Measurements from ENCODE around the gene RAB14.

The RAB14 gene

DNA sequence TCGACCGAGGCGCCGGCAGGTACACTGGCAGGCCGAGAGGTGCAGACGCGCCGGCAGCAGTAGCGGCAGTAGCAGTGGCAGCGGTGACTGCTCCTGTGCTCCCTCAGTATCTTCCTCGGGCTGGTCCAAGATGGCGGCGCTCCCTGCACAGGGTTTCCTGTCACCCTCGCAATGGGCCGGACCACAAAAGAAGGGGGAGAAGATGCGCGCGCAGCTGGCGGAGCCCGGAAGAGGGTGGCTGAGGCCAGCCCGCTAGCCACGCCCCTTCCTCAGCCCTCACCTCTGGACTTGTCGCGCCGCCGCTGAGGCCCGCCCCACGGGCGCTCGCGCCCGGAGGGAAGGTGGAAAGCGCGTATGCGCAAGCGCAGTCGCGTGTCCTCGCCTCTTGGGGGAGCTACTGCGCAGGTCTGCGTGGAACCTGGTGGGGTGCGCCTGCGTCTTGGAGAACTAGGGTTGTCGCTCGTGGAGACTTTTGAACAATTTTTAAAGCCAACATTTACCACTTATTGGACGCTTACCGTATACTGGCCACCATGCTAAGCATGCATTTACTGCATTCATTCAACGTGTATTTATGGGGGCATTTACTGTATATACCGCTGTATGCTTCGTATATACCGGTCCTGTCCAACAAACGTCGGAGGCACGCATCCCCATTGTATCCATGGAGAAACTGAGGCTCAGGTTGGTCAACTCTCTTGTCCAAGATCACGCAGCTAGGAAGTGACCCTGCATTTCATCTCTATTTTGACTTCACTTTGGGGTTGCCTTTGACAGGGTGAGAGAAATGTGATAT, at the start of gene RAB14:
Gene RAB14, minus strand, starts transcription at position 132 of the 796 bp plus-strand sequence. CDS start 8,457 bp downstream, outside the sequence.
- peak; percentile 100 for DNase-seq

DNA sequence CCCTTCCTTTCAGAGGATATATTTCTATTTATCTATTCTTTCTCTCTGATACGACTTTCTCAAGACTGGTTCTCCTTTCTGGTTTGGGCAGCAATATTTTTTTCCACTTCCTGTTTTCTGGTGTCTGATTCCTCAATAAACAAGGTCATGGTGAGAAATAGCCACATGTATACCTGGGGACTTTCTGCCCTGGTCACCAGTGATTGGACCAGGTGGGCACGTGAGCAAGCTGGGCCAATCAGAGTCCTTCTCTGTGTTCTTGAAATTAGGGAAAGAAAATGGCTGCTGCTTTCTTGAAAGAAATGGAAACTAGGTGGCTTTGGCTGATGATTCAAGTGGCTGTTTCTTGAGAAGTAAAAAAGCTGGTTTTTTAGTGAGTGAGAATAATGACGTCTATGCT, 47.9 kb upstream of the RAB14 start:
- DNase-seq: no peak

DNA sequence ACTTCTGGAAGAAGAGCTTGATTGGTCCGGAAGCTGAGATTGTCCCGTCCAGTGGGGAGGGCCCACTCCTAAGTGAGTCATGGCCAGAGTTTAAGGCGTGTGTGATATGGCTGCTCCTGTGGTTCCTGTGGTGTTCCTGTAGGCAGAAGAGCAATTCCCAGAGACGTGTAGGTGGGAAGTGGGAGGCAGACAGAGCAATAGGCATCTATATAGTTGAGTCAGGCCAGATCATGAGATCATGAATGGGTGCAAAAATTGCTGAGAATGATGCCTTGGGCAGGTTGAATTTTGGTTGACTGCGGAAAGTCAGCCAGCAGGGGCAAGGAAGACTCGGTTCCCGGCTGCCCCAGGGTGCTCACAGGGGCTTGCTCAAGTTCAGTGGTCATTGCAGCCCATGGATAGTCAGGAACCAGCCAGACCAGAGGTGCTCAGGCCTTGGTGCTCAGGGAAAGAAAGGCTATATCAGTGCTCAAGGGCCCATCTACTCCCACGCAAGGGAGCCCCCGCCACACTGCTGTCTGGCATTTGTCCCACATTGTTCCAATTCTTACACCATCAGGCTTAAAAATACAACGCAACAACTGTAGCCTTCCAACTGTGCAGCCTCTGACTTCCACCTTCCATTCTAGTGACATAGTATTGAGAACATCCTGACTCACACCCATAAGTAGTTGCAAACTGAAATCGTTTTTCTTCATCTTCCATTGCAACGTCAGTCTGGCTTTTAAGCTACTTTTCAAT, 45.3 kb upstream of the RAB14 start:
- no peak for DNase-seq

DNA sequence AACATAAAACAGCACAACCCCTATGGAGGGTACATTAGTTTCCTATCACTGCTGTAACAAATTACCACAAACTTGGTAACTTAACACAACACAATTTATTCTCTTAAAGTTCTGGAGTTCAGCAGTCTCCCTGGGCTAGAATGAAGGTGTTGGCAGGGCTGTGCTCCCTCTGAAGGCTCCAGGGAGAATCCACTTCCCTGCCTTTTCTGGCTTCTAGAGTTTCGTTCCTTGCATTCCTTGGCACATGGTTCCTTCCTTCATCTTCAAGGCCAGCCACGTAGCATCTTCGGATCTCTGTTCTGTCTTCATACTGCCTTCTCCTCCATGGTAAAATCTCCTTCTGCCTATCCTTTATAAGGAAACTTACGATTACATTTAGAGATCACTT, 41.3 kb upstream of the RAB14 start:
- no peak for DNase-seq

DNA sequence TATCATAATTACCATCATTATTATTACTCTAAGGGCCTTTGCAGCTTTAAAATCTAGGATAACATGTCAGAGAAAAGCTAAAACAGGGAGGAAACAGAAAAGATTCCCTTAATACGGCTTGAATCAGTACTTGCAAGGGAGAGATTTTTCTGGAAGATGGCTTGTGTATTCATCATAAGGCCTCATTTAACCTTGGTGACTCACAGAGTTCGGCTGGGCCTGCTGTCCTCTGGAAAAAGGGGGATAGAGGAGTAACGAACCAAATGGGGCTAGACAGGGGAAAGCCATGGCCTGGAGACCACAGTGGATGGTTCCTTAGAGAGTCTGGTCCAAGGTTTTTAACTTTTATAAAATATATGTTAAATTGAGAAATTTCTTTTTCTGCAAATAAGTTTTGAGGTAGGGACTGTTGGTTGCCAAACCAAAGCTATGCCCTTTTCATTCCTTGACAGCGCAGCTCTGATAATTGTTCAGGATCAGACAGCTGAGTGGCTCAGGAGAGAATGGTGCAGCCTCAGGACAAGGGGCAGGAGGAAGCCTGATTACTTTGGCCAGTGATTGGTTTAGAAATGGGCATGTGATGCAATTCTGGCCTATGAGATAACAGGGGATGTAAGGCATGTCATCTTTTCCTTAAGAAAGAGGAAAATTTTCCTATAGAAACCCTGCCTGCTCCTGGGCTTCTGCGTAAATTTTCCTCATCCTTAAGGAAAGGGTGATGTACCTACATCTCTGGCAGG, 40.7 kb upstream of the RAB14 start:
- no peak for DNase-seq

DNA sequence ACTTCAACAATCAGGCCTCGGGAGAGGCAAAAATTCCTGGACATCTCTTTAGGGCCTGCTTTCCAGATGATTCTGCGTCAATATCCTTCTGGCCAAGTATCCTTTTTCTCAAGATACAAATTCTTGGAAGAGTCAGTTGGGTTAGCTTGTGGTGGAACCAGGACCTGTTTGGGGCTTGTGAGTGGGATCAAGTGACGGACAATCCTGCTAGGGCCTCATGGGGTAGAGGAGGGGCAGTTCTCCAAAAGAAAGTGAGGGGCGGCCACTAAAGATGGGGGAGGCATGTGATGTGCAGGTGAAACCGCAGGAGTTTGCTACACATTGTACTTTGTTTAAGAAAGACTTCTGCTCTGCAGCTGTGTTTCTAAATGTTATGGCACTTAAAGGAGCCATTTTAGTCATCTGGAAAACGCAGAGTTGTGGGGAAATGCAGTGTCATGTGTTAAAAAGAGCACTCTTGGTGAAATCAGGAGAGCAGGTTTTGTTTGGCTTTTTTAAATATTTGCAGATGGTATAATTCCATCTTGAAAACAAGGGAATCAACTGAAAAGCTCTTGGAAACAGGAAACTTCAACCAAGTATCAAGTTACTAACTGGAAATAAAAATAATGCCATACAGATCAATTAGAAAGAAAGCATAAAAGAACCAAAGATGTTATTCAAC, 38.9 kb upstream of the RAB14 start:
- no peak for DNase-seq

DNA sequence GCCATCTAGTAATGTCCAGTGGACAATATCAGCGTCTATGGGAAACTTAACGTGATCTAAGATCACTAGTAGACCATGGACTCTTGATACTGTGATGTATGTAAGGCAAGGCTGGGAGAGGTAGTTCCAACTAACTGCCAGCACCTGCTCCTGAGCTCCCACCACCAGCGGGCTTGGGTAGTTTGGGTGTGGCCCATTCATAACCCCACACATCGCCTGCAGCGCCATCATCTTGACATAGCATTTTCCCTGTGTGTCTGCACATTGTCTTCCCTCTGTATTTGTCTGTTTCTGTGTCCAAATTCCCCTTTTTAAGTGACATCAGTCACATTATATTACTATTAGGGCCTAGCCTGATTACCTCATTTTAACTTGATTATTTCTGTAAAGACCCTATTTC, 38.2 kb upstream of the RAB14 start:
- no peak for DNase-seq

DNA sequence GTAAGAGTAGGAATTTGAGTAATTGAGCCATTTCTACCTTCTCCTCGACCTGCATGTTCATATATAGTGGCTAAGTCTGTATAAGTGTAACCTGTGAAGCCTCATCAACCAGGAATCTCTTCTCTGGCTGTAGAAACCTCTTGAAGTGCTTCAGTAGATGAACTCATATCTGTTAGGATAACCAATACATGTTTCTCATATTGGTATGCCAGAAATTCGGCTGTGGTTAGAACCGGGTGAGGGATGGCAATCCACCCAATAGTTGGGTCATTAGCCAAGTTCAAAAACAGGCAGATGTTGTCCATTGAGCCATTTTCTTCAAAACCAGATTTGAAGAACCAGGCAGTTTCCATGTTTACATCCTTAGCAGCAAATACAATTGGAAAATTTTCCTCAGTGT, 37.4 kb upstream of the RAB14 start:
- no peak for DNase-seq

DNA sequence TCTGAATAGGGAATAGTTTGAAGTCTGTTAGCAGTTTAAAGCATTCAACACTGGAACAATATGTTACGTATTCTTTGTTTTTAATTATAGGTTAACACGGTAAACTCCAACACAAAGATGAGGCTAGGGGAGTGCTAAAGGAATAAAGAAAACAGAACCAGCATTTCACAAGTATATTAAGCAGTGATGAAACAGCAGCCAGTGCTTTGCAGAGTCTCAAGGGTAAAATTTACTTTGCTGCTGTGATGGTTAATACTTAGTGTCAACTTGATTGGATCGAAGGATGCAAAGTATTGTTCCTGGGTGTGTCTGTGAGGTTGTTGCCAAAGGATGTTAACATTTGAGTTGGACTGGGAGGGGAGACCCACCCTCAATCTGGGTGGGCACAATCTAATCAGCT, 36.2 kb upstream of the RAB14 start:
- DNase-seq: no peak

DNA sequence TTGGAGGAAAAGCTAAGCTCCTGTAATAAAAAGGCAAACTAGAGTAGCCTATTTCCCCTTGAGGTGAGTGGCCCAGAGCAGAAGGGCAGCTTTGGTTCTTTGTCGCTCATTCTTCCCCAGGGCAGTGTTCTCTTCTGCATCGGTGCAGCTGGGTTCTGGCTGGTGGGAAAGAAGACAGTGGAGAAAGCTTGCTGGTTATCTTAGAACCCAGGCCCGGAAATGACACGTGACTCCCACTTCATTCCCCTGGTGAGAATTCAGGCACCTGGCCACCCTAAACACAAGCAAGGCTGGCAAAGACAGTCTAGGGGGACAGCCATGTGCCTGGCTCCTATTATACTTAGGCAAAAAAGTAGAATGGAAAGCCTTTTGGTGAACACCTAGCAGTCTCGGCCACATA, 33.8 kb upstream of the RAB14 start:
- no peak for DNase-seq

DNA sequence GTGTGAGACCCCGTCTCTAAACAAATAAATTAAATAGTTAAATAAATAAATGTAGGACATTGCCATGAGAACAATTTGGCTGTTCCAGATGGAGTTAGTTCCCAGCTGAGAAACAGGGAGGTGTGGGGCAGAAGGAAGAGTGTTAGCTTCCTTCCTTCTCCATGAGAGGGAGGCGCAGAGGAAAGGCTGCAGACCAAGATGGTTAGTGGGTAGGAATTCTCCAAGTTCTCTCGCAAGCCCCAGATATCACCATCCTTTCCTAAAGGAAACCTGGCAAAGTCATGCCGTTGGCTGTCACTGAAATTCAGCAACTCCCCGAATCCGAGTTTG, 33.1 kb upstream of the RAB14 start:
- no peak for DNase-seq

DNA sequence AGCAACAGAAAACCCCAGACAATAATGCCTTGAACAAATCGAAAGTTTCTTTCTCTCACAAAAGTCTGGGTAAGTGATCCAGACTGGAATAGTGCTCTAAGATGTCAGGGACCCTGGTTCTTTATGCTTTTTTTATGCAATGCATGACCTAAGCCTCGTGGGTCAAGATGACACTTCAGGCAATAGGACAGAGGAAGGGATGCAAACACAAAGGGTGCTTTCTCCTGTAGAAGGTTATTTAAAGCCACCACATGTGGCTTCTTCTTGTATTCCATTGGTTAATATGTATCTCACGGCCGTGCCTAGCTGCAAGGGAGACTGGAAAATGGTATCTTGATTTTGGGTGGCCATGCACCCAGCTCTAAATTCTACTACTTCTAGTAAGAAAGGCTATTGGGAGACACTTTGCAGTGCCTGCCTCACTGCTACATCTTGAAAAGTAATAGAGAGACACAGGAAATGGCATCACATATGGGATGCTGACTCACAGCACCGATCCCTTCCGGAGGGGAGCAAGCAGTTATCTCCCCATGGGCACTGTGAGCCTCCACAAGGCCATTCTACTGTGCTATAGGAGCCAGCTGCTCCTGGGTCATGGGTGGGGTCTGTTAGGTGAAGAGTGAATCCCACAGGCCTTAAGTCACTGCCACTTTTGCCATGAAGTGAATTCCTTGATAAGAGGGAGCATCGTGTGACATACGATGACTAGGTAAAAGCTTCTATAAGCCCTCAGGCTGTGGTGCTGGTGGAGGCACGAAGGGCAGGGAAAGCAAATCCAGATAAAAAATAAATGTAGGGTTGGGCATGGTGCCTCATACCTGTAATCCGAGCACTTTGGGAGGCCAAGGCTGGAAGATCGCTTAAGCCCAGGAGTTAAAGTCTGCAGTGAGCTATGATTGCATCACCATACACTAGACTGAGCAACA, 32.5 kb upstream of the RAB14 start:
- no peak for DNase-seq

DNA sequence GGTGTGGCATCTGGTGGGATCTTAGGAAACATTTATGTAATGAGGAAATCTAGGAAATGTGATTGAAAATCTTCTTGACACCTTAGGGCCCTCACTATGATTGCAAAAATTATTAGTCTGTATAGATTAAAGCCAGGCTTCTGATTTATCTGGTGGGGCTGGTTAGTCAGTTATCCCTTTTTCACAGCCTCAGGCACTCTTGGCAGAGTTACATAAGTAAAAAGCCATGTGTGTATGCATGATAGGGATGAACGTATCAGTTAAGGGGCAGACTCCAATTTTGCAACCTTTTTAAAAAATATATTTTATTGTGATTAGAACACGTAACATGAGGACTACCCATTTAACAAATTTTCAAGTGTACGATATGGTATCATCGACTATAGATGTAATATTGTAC, 30.6 kb upstream of the RAB14 start:
- DNase-seq: no peak

DNA sequence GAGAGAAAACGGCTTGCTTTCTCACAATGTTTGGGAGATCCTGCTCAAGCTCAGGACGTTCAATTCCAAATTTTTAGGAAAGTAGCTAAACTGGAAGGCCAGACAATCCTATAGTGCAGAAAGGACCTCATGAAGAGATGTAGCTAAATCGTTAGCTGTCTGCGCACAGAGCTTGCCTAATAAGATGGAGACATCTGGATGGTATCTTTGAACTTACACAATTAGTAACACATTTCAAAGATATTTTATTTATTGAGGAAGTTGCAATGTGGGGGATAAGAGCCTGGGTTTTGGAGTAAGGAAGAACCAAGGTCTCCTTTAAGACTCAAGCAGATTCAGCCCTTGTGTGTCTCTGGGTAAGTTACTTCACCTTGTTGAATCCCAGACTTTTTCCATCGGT, 28.6 kb upstream of the RAB14 start:
- DNase-seq: no peak

DNA sequence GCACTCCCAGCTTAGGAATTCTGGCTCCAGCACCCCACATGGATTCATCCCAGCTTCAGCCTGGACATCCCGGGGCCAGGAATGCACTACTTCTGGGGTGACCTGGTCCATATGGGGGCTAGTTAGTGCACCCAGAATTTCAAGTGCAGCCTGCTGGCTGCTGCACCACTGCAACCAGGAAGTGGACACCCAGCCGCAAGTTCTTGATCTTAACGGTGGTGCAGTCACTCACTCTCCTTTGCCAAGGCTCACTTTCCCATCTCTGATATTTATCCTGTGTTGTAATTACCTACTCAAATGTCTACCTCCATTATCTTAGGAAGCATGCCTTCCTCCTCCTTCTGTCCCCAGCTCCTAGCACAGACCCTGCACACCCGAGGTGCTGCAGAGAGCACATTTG, 26.2 kb upstream of the RAB14 start:
- DNase-seq: no peak

DNA sequence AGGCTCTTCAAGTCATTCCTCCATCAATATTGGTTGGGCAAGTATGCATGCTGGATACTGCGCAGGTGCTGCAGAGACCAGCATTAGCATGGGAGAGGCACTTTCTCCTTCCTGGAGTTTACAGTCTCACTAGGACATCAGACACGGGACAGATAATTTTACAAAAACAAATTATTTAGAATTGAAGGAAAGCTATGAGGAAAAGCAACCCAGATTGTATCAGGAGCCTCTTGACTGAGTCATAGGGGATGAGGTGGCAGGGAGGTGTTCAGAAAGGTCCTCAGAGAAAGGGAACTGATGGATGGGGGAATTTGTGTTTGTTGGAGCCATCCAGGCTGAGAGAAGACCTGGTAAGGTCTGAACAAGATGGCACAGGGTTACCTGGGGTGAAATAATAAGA, 24.5 kb upstream of the RAB14 start:
- no peak for DNase-seq

DNA sequence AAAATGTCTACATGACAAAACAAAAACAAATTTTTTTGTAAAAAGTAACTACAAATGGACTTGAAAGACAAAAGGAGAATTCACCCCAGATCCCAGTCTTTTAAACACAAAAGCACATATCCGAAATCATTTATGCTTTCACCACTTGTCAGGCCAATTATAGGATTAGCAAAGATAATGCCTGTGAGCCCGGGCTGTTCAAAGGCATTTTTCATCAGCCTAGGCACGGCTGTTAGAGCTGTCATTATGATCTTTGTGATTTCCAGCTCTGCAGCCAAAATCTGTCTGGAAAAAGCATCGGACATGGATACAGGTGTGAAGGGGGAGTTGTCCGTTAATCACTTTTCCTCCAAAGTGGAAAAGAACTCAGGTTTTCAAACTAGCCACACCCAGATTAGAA, 23.6 kb upstream of the RAB14 start:
- no peak for DNase-seq

DNA sequence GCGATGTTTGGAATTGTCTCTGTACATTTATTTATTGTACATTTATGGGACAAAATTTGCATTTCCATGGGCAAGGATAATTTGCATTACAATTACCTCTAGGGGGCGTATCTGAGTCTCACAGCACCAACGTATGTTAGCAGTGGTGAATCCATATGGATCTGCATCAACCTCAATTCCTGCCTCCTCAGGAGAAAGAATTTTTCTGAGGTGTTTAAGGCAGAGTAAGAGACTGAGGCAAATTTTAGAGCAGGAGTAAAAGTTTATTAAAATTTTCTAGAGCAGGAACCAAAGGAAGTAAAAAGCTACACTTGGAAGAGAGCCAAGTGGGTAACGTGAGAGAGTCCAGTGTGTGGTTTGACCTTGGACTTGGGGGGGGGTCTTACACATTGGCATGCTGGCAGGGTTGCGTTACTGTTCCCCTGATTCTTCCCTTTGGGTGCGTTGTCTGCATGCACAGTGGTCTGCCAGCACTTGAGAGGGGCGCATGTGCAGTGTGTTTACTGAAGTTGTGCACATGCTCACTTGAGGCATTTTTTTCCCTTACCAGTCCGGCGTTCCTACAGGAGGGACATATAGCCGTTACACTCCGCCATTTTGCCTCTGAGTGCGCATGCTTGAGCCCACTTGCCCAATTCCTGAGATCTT, 21.0 kb upstream of the RAB14 start:
- DNase-seq: no peak

DNA sequence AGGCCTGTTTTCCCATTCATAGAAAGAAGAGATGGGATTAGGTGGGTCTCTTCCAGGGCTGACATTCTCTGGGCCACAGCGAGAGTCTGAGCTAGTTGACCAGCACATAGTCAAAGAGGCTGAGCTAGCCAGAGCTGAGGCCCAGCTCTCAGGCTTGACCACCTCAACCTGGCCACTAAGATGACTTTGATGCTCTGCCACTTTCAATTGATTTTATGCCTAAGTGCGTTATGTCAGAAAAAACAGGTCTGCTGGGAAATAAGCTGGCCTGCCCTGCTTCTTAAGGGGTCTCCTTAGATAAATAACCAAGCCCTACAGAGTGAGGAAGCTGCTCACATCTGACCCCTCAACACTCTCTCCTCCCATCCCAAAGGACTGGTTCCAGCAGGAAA, 20.0 kb upstream of the RAB14 start:
- DNase-seq: no peak

DNA sequence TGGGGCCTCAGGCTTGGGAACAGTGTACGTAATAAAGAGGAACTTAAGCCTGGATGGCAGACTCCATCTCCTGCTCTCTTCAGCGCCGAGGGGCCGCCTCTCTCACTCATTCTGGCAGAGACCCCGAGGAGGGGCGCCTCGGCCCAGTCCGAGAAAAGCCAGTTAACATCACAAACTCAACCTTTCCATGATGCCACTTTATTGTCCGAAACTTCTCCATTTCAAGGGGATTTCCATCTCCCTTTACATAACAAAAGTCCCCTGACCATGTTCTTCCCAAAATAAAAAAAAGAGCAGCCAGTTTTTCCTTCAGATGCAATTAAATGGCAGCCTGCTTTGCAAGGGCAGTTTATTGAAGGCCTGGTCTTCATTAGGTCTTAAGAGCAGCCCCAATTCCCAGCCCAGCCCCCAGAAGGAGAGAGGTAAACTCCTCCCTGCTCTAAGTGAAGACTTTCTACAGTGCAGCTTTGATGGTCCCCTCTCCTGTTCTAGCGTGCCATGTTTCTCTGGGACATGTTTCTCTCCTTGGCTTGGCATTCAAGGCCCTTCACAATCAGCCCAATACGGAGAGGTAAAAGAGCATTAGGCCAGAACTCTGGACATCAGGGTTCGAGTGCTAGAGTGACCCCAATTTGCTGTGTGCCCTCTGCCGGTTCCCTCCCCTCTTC, 19.5 kb upstream of the RAB14 start:
- no peak for DNase-seq

DNA sequence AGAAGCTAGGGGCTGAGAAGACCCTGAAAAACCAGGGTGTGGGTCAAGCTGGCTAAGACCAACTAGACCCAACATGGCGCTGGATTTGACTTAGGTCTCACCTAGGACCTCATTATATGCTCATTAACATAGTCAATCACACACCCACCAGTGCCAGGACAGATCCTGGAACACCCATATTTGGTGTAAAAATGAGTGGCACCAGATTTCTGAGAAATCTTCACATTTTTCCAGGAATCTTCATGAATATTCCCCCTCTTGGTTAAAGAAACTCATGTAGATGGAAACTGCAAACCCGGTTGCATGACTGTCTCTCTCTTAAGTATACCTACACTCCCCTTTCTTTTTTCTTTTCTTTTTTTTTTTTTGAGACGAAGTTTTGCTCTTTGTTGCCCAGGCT, 17.9 kb upstream of the RAB14 start:
- no peak for DNase-seq
